Measurements from ENCODE around the gene MCCC1. TPM values are rescaled to one million over a fixed set of nuclear protein-coding genes. Genes with fewer than 3 reads are reported as not detected.
"Not testable (repeated sequence)": the region's sequence is repeated elsewhere in the genome, so short reads cannot be mapped to it uniquely, and the experiment has no call there.

The MCCC1 gene
- total RNA-seq, 3 donors from 2014 or later, result 42.3 to 70.2 (median 47.6) TPM

DNA sequence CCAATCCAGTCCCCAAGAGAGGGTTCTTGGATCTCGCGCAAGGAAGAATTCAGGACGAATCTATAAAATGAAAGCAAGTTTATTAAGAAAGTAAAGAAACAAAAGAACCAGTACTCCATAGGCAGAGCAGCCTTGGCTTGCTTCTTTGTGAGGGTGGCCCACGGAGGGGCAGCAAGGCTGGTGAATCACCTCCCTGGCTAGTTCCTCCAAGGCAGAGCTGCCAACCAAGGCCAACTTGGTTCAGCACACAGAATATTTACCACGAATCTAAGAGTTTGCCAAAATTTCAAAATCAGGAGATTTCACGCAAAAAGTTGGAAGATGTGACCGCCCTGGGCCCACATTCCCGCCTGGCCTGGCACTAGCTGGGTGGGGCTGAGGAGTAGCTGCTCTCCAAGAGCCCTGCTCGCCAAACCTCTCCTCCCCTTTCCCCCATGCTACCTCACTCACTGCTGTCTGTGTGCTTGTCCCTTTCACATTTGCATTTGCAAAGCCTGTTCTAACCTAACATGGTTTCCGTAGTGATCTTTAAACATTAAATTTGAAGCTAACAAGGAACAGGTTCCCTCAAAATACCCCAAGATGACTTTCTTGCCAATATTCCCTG, 92.8 kb downstream of the MCCC1 start:
- Histone ChIP-seq H3K27me3 (no peaks in the 10 kb centered on the region), H3K4me1 (no peaks in the 10 kb centered on the region), H3K9me3 (no peaks in the 10 kb centered on the region), H3K4me3 (no peak overlapping the region), H3K27ac (no peak overlapping the region), H3K36me3 (no peaks in the 10 kb centered on the region)
- TF ChIP-seq POLR2AphosphoS5 (IDR thresholded peaks at IDR 0.05) (no peak), POLR2A (IDR thresholded peaks at IDR 0.05) (no peak)
- TF ChIP-seq, protein P1, sequence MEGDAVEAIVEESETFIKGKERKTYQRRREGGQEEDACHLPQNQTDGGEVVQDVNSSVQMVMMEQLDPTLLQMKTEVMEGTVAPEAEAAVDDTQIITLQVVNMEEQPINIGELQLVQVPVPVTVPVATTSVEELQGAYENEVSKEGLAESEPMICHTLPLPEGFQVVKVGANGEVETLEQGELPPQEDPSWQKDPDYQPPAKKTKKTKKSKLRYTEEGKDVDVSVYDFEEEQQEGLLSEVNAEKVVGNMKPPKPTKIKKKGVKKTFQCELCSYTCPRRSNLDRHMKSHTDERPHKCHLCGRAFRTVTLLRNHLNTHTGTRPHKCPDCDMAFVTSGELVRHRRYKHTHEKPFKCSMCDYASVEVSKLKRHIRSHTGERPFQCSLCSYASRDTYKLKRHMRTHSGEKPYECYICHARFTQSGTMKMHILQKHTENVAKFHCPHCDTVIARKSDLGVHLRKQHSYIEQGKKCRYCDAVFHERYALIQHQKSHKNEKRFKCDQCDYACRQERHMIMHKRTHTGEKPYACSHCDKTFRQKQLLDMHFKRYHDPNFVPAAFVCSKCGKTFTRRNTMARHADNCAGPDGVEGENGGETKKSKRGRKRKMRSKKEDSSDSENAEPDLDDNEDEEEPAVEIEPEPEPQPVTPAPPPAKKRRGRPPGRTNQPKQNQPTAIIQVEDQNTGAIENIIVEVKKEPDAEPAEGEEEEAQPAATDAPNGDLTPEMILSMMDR (IDR thresholded peaks at IDR 0.05), result no peak
- intact Hi-C loops (cut with DNase I; ENCODE audit: low total_unique reads), result no loop called here
- DNase-seq (ENCODE audit: low spot score in 2 of 2), result no peak

DNA sequence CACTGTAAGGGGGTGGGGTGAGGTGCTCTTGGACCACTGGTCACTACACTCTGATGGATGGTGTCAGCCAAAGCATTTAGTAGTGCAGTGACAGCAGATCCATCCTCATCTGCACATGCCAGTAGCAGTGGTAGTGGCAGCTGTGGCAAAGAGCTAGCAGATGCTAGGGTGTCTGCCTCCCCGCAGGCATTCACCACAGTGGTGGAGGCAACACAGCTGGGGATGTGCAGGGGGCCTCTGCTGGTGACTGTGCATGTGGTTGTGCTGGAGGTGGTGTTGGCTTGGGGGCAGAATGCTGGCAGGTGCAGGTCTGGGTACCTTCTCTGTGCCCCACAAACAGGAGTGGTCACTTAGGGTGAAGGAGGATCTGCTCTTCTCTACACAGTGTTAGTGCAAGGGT, 99.5 kb downstream of the MCCC1 start:
- Histone ChIP-seq H3K36me3 (no peaks in the 10 kb centered on the region), H3K4me3 (no peak overlapping the region), H3K27me3 (no peaks in the 10 kb centered on the region), H3K27ac (no peak overlapping the region), H3K4me1 (no peaks in the 10 kb centered on the region), H3K9me3 (peaks cover 0 to 8% of the 10 kb centered on the region in 2 donors)
- no peak for TF ChIP-seq POLR2A (IDR thresholded peaks at IDR 0.05)
- TF ChIP-seq, protein P1 (IDR thresholded peaks at IDR 0.05), result no peak
- no peak for TF ChIP-seq POLR2AphosphoS5 (IDR thresholded peaks at IDR 0.05)
- DNase-seq (ENCODE audit: low spot score in 2 of 2), result no peak
- intact Hi-C loops (cut with DNase I; ENCODE audit: low total_unique reads), result no loop called here

DNA sequence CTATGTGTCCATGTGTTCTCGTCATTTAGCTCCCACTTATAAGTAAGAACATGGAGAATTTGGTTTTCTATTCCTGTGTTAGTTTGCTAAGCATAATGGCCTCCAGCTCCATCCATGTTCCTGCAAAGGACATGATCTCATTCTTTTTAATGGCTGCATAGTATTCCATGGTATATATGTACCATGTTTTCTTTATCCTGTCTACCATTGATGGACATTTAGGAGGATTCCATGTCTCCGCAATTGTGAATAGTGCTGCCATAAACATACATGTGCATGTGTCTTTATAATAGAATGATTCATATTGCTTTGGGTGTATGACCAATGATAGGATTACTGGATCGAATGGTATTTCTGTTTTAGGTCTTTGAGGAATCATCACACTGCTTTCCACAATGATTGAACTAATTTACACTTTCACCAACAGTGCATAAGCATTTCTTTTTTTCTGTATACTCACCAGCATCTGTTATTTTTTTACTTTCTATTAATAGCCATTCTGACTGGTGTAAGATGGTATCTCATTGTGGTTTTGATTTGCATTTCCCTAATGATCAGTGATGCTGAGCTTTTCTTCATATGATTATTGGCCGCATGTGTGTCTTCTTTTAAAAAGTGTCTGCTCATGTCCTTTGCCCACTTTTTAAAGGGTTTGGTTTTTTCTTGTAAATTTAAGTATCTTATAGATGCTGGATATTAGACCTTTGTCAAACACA, 105.7 kb downstream of the MCCC1 start:
- H3K4me3 ChIP-seq; DNase-seq (ENCODE audit: low spot score in 2 of 2); intact Hi-C loops (cut with DNase I; ENCODE audit: low total_unique reads); H3K36me3 ChIP-seq; H3K27me3 ChIP-seq; H3K27ac ChIP-seq; H3K4me1 ChIP-seq: not testable (repeated sequence)
- H3K9me3 ChIP-seq, result peaks cover 0 to 13% of the 10 kb centered on the region in 2 donors

DNA sequence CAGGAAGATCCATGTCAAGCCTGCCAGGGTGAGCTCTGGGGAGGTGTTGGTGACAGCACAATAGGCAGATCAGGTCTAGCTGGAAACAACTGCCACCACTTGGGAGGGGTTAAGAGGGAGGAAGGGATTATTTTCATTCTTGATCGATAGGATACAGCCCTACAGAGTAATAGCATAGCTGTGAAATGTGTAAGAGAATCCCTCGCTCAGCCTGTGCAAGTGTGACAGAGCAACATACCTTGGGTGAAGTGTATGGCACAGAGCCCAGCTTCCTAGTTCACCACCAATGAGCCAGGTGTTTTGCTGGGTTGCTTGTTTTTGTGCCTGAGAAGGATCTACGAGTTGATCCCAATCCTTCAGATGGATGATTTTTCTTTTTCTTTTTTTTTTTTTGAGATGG, 109.7 kb downstream of the MCCC1 start:
- H3K27ac ChIP-seq, result no peak overlapping the region
- H3K9me3 ChIP-seq, result peaks cover 0 to 4% of the 10 kb centered on the region in 2 donors
- DNase-seq (ENCODE audit: low spot score in 2 of 2), result no peak
- TF ChIP-seq, protein P1 (IDR thresholded peaks at IDR 0.05), result no peak
- TF ChIP-seq POLR2AphosphoS5 (IDR thresholded peaks at IDR 0.05) (no peak), POLR2A (IDR thresholded peaks at IDR 0.05) (no peak)
- H3K27me3 ChIP-seq, result no peaks in the 10 kb centered on the region
- no peak overlapping the region for H3K4me3 ChIP-seq
- H3K36me3 ChIP-seq, result no peaks in the 10 kb centered on the region
- intact Hi-C loops (cut with DNase I; ENCODE audit: low total_unique reads), result loop anchor here (2.0 kb wide), 1 partner anchor 53 kb away; no protein-coding TSS in a partner anchor
- no peaks in the 10 kb centered on the region for H3K4me1 ChIP-seq

DNA sequence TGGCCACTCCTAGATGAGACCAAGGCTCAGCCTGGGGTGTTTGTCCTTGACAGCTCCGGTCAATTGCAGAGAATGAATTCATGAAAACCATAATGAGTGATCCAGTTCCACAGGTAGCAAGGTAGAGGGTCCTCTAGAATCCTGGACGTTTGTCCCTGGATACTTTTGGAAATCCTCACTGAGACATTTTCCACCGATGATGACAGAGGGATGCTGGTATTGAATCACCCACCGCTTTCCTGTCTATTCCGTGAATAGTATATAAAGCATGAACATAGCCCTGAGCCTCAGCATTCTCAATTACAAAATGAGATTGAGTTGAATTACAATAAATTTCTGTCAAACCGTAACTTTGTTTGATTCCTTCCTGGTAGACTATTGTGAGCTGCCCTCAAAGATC, 113.3 kb downstream of the MCCC1 start:
- Histone ChIP-seq H3K4me3 (no peak overlapping the region), H3K9me3 (no peaks in the 10 kb centered on the region), H3K27me3 (no peaks in the 10 kb centered on the region), H3K4me1 (no peaks in the 10 kb centered on the region), H3K36me3 (no peaks in the 10 kb centered on the region), H3K27ac (no peak overlapping the region)
- TF ChIP-seq, protein P1 (IDR thresholded peaks at IDR 0.05), result no peak
- TF ChIP-seq POLR2A (IDR thresholded peaks at IDR 0.05) (no peak), POLR2AphosphoS5 (IDR thresholded peaks at IDR 0.05) (no peak)
- intact Hi-C loops (cut with DNase I; ENCODE audit: low total_unique reads), result no loop called here
- DNase-seq (ENCODE audit: low spot score in 2 of 2), result no peak
